Large intestine (tissue), 3 donors: ENCODE results near the gene DIP2C. TPM values are rescaled to one million over a fixed set of nuclear protein-coding genes. Genes with fewer than 3 reads are reported as not detected.

ENCODE experiments used
- DNase-seq, 2 donors: peaks; one replicate each; pipeline versions ENCODE4 v3.0.0 to v3.0.0-alpha.2; 2013
- H3K27ac ChIP-seq: one replicate; pipeline ENCODE4 v1.5.1; 2013; ENCODE audit warnings: low read length
- H3K27me3 ChIP-seq: 2 replicates; pipeline ENCODE4 v1.6.1; 2013; ENCODE audit warnings: low read length; ENCODE audit not compliant: control insufficient read depth, insufficient read depth
- H3K36me3 ChIP-seq: 2 replicates; pipeline ENCODE4 v1.6.1; 2013; ENCODE audit warnings: low read length; ENCODE audit not compliant: control insufficient read depth, insufficient read depth
- H3K4me1 ChIP-seq: one replicate; pipeline ENCODE4 v1.6.1; 2013; ENCODE audit warnings: low read length; ENCODE audit not compliant: control insufficient read depth, insufficient read depth
- H3K4me3 ChIP-seq: one replicate; pipeline ENCODE4 v1.5.1; 2013; ENCODE audit warnings: low read length
- H3K9me3 ChIP-seq: one replicate; pipeline ENCODE4 v1.6.1; 2013; ENCODE audit warnings: mild to moderate bottlenecking, low read depth, low read length, moderate library complexity; ENCODE audit not compliant: control insufficient read depth
- WGBS: methylation state at CpG from one replicate; pipeline ENCODE4 v1.1.5; 2013; ENCODE audit warnings: low lambda C conversion rate; ENCODE audit not compliant: insufficient coverage; 5-methylcytosine and 5-hydroxymethylcytosine counted together
- polyA plus RNA-seq: library from polyadenylated mRNA; unstranded; fragments of 120-200 nt; gene quantifications from one replicate; pipeline ENCODE4 v1.2.1, GENCODE V29; 2013

DIP2C gene
- polyA plus RNA-seq, 1 donor, result 16.5 TPM

DNA sequence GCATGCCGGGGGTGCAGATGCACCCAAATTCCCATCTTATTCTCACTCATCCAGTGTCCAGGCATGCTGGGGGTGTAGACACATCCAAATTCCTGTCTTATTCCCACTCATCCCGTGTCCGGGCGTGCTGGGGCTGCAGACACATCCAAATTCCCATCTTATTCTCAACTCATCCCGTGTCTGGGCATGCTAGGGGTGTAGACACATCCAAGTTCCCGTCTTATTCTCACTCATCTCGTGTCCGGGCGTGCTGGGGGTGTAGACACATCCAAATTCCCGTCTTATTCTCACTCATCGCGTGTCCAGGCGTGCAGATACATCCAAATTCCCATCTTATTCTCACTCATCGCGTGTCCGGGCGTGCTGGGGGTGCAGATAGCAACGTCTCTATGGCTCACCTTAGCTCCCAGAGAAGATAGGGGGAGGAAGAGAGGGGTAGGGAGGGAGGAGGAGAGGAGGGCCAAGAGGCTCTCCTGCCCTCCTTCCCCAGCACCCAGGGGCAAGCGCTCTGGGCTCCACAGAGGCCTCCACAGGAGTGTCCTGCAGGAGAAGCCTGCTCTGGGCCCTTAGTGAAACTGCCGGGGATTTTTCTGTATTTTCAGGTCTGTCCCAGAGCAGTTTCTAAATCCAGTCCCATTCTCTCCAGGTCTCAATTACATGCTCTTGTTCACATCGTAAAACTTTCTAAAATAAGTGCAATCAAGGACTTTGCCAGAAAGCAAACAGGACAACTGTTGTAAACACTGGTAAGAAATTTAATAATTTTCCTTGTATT, 210.8 kb downstream of the DIP2C start:
- H3K4me1 ChIP-seq, result no peaks in the 10 kb centered on the region
- no CpG with 5 or more reads among the region's 21 CpGs for WGBS
- no peaks in the 10 kb centered on the region for H3K9me3 ChIP-seq
- H3K4me3 ChIP-seq, result no peak overlapping the region
- DNase-seq, result no peak
- no peaks in the 10 kb centered on the region for H3K27me3 ChIP-seq
- no peak overlapping the region for H3K27ac ChIP-seq
- peaks cover 16% of the 10 kb centered on the region for H3K36me3 ChIP-seq

DNA sequence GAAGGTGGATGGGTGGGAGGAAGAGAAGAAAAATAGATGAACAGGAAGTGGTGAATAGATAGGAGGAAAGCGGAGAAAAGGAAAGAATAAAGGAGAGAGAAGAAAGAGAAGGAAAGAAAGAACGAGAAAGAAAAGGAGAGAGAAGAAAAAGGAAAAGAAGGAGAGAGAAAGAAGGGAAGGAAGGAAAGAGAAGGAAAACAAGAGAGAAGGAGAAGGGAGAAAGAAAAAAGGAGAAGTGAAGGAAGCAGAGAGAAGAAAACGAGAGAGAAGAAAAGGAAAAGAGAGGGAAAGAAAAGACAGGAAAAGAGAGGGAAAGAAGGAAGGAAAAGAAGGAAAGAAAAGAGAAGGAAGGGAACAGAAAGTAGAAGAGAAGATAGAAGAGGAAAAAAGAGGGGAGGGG, 211.8 kb downstream of the DIP2C start:
- Histone ChIP-seq H3K27me3 (no peaks in the 10 kb centered on the region), H3K9me3 (no peaks in the 10 kb centered on the region), H3K36me3 (peaks cover 9% of the 10 kb centered on the region), H3K4me3 (no peak overlapping the region), H3K4me1 (no peaks in the 10 kb centered on the region), H3K27ac (no peak overlapping the region)
- WGBS, result 98% methylated on average over 3 of the region's 3 CpGs
- DNase-seq, result no peak

DNA sequence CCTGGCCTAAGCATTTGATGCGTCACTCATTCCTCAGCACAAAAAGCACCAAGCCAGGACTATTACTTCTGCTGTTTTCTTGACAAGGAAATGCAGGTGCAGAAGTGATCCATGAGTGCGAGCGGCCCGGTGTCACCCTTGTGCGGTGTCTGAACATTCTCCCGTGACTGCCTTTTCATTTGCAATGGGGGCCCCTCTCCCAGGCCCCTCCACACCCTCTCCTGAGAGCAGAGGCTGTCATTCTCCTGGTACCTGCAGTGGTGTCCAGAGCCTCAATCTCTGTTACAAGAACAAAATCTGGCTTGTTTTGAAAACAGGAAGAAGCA, 213.1 kb downstream of the DIP2C start:
- Histone ChIP-seq H3K36me3 (peaks cover 16% of the 10 kb centered on the region), H3K27ac (no peak overlapping the region), H3K9me3 (no peaks in the 10 kb centered on the region), H3K4me1 (no peaks in the 10 kb centered on the region), H3K27me3 (no peaks in the 10 kb centered on the region), H3K4me3 (no peak overlapping the region)
- WGBS, result no CpG with 5 or more reads among the region's 6 CpGs
- DNase-seq, result no peak

DNA sequence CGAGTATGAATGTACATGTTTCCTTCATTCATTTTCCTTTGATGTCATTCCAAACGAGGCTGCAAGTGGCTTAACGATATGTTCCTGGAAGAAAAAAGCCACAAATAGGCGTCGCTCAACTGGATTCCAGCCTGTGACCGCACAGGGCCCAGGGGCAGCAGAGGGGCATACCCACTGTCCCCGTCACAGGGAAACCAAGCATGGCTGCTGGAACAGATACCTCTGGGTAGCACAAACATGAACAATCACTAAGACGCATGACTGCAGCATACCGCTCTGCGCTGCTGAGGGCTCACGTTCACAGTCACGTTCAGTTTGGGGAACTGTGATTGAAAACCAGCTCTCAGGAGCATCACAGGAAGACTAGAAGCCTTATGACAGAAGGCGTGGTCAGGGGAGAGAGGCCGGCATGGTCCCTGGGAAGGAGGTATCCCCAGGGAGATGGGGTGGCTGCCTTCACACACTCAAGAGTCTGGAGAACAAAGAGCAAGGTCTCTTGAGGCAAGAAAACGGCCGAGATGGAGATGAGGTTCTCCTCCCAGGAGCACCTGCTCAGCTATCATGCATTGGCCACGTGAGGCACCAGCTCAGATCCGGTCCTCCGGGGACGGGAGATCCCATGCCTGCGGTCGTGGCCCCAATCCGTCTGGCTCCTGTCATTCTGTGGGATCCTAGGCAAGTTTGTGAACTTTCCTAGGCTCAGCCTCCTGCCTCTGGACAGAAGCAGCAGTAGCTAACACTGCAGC, 213.6 kb downstream of the DIP2C start:
- no peaks in the 10 kb centered on the region for H3K4me1 ChIP-seq
- no peaks in the 10 kb centered on the region for H3K9me3 ChIP-seq
- no peak overlapping the region for H3K27ac ChIP-seq
- H3K27me3 ChIP-seq, result no peaks in the 10 kb centered on the region
- H3K4me3 ChIP-seq, result no peak overlapping the region
- 100% methylated on average over 2 of the region's 23 CpGs for WGBS
- no peak for DNase-seq
- peaks cover 21% of the 10 kb centered on the region for H3K36me3 ChIP-seq

DNA sequence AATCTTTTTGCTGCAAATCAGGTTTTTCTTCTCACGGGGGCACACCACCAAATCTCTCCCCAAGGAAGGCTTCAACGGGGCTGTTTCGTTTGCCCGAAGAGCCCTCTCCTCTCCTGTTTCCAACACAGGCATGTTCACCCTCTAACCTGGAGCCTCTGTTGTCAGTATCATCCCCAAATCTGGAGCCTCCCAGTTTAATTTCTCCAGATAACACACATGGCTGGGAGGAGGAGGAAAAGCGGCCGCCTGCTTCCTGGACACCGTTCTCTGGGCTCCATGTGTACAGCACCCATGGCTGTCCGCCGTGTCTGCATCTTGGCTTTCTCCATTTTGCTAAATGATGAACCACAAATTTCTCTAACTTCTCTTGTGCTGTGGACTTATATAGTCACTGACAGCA, 214.5 kb downstream of the DIP2C start:
- Histone ChIP-seq H3K4me1 (no peaks in the 10 kb centered on the region), H3K27ac (no peak overlapping the region), H3K4me3 (no peak overlapping the region), H3K36me3 (peaks cover 31% of the 10 kb centered on the region), H3K27me3 (no peaks in the 10 kb centered on the region), H3K9me3 (no peaks in the 10 kb centered on the region)
- 67% methylated on average over 3 of the region's 9 CpGs for WGBS
- DNase-seq, result no peak

DNA sequence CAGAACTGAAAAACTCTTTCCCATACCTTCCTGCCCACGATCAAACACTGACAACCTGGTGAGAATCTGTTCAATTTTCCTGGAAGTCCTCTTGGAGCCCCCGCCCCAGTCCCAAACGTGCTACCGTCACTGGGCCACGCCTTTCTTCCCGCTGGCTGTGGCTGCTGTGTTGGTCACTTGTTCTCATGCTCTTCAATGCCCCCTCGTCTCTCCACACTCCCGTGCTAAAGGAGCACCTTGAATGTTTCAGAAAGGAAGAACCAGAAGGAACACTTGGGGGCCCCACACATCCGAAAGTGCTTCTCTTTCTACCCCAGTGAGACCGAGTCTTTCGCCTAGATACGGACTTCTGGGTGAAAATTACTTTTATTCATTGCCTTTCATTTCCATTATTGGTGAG, 215.1 kb downstream of the DIP2C start:
- Histone ChIP-seq H3K27me3 (no peaks in the 10 kb centered on the region), H3K4me1 (no peaks in the 10 kb centered on the region), H3K27ac (no peak overlapping the region), H3K9me3 (no peaks in the 10 kb centered on the region), H3K36me3 (peaks cover 35% of the 10 kb centered on the region), H3K4me3 (no peak overlapping the region)
- no peak for DNase-seq
- 96% methylated on average over 4 of the region's 12 CpGs for WGBS

DNA sequence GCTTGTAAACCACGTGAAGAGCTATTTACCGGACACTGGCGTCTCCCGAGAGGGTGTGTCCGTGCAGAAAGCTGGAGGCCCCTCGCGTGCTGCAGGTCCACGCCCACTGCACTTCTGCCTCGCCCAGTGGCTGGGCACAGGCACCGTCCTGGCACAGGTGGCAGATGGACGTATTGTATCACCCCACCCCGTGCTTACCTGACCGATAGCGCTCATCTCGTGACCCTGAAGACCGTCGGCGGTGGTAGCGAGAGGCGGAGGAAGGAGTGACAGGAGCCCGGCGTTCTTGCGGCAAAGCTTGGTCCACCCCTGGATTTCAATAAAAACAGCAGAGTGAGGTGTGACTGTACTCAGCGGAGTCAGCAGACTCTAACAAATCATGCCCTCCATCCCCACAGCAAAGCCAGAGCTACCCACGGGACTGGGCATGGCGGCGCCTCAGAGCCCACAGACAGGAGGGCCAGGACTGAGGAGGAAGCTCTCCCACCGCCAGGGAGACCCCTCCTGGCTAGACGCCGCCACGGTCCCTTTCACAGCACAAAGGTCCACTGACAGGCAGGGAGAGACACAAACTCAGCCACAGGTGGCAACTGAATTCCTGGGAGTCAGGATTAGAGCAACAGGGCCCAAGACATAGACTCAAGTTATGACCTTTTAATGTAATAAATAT, 217.1 kb downstream of the DIP2C start:
- Histone ChIP-seq H3K4me3 (no peak overlapping the region), H3K9me3 (no peaks in the 10 kb centered on the region), H3K36me3 (peaks cover 36% of the 10 kb centered on the region), H3K27me3 (no peaks in the 10 kb centered on the region), H3K27ac (no peak overlapping the region), H3K4me1 (no peaks in the 10 kb centered on the region)
- DNase-seq, result no peak
- no CpG with 5 or more reads among the region's 31 CpGs for WGBS

DNA sequence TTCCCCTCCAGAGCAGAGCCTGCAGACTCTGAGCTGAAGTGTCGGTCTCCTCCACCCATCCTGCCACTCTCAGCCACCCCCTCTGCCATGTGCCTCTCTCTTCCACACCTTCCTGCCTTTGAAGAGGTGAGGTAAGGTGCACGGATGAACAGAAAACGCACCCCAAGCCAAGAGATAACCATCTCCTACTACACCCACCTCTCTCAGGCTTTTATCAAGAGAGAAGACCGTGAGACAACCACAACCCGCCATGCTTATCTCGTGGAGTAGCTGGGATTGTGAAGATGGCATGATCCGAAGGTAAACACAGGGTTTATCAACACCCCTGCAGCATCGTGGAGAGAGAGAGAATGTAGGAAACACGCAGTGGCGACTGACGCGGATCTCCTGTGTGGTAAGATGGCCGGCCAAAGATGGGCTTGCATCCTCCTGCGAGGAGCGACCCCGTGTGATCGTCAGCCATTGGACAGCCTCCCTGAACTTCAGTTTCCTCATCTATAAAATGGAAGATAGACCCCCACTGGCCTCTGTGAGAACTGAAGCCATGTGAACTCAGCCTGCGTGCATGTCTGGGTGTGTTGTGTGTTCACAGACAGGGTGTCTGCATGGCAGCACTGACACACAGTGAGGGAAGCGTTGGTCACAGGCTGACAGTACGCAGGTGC, 219.0 kb downstream of the DIP2C start:
- Histone ChIP-seq H3K9me3 (no peaks in the 10 kb centered on the region), H3K4me1 (no peaks in the 10 kb centered on the region), H3K27ac (no peak overlapping the region), H3K27me3 (no peaks in the 10 kb centered on the region), H3K4me3 (no peak overlapping the region), H3K36me3 (peaks cover 31% of the 10 kb centered on the region)
- DNase-seq, result no peak
- no CpG with 5 or more reads among the region's 20 CpGs for WGBS

DNA sequence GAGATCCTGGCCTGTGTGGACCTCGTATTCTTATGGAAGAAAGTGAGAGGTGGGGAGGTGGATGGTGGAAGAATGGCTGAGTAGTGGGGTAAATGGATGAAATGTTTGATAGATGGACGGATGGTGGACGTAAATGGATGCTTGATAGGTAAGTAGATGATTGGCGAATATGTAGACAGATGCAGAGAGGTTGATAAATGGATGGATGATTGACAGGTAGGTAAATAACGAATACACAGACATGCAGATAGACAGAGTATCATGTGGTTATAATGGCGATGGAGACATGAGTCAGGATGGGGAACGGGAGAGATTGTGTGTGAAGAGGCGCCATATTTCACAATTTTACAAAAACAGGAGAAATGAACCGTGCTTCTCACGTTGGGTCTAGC, 219.5 kb downstream of the DIP2C start:
- no peak for DNase-seq
- Histone ChIP-seq H3K4me1 (no peaks in the 10 kb centered on the region), H3K9me3 (no peaks in the 10 kb centered on the region), H3K27ac (no peak overlapping the region), H3K4me3 (no peak overlapping the region), H3K27me3 (no peaks in the 10 kb centered on the region), H3K36me3 (peaks cover 31% of the 10 kb centered on the region)
- 96% methylated on average over 4 of the region's 10 CpGs for WGBS

DNA sequence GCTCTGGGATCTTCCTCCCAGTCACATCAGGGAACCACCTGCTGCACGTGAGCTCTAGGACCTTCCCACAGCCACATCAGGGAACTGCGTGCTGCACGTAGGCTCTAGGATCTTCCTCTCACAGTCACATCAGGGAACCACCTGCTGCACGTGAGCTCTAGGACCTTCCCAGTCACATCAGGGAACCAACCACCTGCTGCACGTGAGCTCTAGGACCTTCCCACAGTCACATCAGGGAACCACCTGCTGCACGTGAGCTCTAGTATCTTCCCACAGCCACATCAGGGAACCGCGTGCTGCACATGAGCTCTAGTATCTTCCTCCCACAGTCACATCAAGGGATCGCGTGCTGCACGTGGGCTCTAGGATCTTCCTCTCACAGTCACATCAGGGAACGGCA, 229.7 kb downstream of the DIP2C start:
- Histone ChIP-seq H3K27me3 (no peaks in the 10 kb centered on the region), H3K36me3 (peaks cover 10% of the 10 kb centered on the region), H3K4me3 (no peak overlapping the region), H3K27ac (no peak overlapping the region), H3K4me1 (no peaks in the 10 kb centered on the region), H3K9me3 (no peaks in the 10 kb centered on the region)
- no peak for DNase-seq
- WGBS, result no CpG with 5 or more reads among the region's 12 CpGs
